B cell (primary cell): ENCODE results near the gene MAFG. TPM values are rescaled to one million over a fixed set of nuclear protein-coding genes. Genes with fewer than 3 reads are reported as not detected.

Experiments
- ATAC-seq: fragments of 200-7000 bp; cut with Tn5 transposase; one replicate; pipeline ENCODE4 v1.10.0; 2021; ENCODE audit warnings: low read depth, mild to moderate bottlenecking, moderate number of reproducible peaks, moderate library complexity
- CTCF ChIA-PET: fragments of 350-600 bp; sonication (Branson Sonifier 250); formaldehyde crosslinking; loops from one replicate; lab custom pipeline; 2021; ENCODE audit warnings: antibody characterized with exemption, inconsistent platforms; lab: Charles Lee
- POLR2A ChIA-PET: fragments of 350-600 bp; sonication (Branson Sonifier 250); formaldehyde crosslinking; loops from one replicate; lab custom pipeline; 2021; ENCODE audit warnings: antibody characterized with exemption; lab: Charles Lee
- DNase-seq: peaks from one replicate; pipeline ENCODE4 v3.0.0; 2013
- H2AFZ ChIP-seq: 2 replicates; pipeline ENCODE4 v1.6.1; 2012; ENCODE audit warnings: mild to moderate bottlenecking, low read depth, low read length; ENCODE audit not compliant: insufficient read depth, poor library complexity, severe bottlenecking
- H3K27ac ChIP-seq, 2 donors: 1 replicate in 1 of 2; 2 replicates in 1 of 2; pipeline ENCODE4 v1.5.1; 2012 to 2013; ENCODE audit warnings: low read length in 2 of 2, mild to moderate bottlenecking in 2 of 2, moderate library complexity in 1 of 2
- H3K27me3 ChIP-seq, 4 experiments: fragments of 200-600 bp in 1 of 4; sonication (generic) in 1 of 4; replicated peaks in 1 of 4; 1 replicate in 2 of 4; 2 replicates in 2 of 4; pipeline versions ENCODE4 v1.6.1 to v1.7.0; 2013 to 2016; ENCODE audit warnings: low read length in 3 of 4, mild to moderate bottlenecking in 2 of 4, mixed read lengths in 1 of 4, moderate library complexity in 1 of 4; ENCODE audit not compliant: insufficient read depth in 4 of 4, control insufficient read depth in 3 of 4; ENCODE audit errors: control extremely low read depth in 1 of 4
- H3K36me3 ChIP-seq, 2 experiments: replicated peaks in 1 of 2; 1 replicate in 1 of 2; 2 replicates in 1 of 2; pipeline versions ENCODE4 v1.6.1 to v1.7.1; 2013; ENCODE audit warnings: low read length in 1 of 2; ENCODE audit not compliant: insufficient read depth in 2 of 2, control insufficient read depth in 1 of 2; ENCODE audit errors: control extremely low read depth in 1 of 2, extremely low read depth in 1 of 2
- H3K4me1 ChIP-seq, 2 donors: fragments of 200-600 bp in 1 of 2; sonication (generic) in 1 of 2; 1 replicate in 1 of 2; 2 replicates in 1 of 2; pipeline versions ENCODE4 v1.5.1 to v1.6.1; 2013 to 2017; ENCODE audit warnings: low read length in 2 of 2; ENCODE audit not compliant: control insufficient read depth in 2 of 2, insufficient read depth in 2 of 2
- H3K4me2 ChIP-seq: replicated peaks from 2 replicates; pipeline ENCODE3; 2012; ENCODE audit warnings: mild to moderate bottlenecking, low read depth, low read length; ENCODE audit not compliant: poor library complexity, severe bottlenecking
- H3K4me3 ChIP-seq, 5 experiments: fragments of 200-600 bp in 1 of 5; sonication (generic) in 1 of 5; 1 replicate in 3 of 5; 2 replicates in 2 of 5; pipeline versions ENCODE4 v1.5.1 to v1.7.0; 2011 to 2016; ENCODE audit warnings: low read length in 4 of 5, mild to moderate bottlenecking in 4 of 5, low read depth in 2 of 5, control low read depth in 1 of 5, moderate library complexity in 1 of 5; ENCODE audit not compliant: insufficient read depth in 1 of 5; ENCODE audit errors: control extremely low read depth in 1 of 5, extremely low read depth in 1 of 5
- H3K79me2 ChIP-seq: fragments of 200-600 bp; sonication (generic); one replicate; pipeline ENCODE4 v1.6.0; 2016; ENCODE audit warnings: low read length; ENCODE audit not compliant: control insufficient read depth, insufficient read depth
- H3K9ac ChIP-seq: fragments of 200-600 bp; sonication (generic); 2 replicates; pipeline ENCODE4 v1.6.1; 2017; ENCODE audit warnings: mild to moderate bottlenecking, low read length, moderate library complexity
- H3K9me3 ChIP-seq, 3 donors: one replicate each; pipeline versions ENCODE4 v1.6.1 to v1.7.1; 2013; ENCODE audit warnings: low read length in 2 of 3; ENCODE audit not compliant: control insufficient read depth in 2 of 3, insufficient read depth in 1 of 3; ENCODE audit errors: control extremely low read depth in 1 of 3
- H4K20me1 ChIP-seq: 2 replicates; pipeline ENCODE4 v1.6.0; 2012; ENCODE audit warnings: mild to moderate bottlenecking, low read length; ENCODE audit not compliant: insufficient read depth, control insufficient read depth, poor library complexity, severe bottlenecking
- H3K27ac Mint-ChIP-seq: one replicate; pipeline ENCODE4 v1.8.0; 2021; ENCODE audit warnings: mixed read lengths
- H3K27me3 Mint-ChIP-seq: one replicate; pipeline ENCODE4 v1.8.0; 2021; ENCODE audit warnings: mixed read lengths
- H3K4me1 Mint-ChIP-seq: one replicate; pipeline ENCODE4 v1.8.0; 2021; ENCODE audit warnings: mixed read lengths
- H3K4me3 Mint-ChIP-seq: one replicate; pipeline ENCODE4 v1.8.0; 2021; ENCODE audit warnings: mixed read lengths
- H3K9me3 Mint-ChIP-seq: one replicate; pipeline ENCODE4 v1.8.0; 2022; ENCODE audit warnings: mixed read lengths; ENCODE audit not compliant: insufficient read depth
- CTCF ChIP-seq: fragments of 200-600 bp; IDR thresholded peaks from one replicate; pipeline ENCODE4 v1.8.0; 2022; ENCODE audit warnings: antibody characterized with exemption, mild to moderate bottlenecking
- EZH2 ChIP-seq: IDR thresholded peaks from 2 replicates; pipeline ENCODE4 v1.6.1; 2012; ENCODE audit warnings: borderline replicate concordance, low read depth, mild to moderate bottlenecking, moderate library complexity, low read length; ENCODE audit not compliant: insufficient read depth, poor library complexity, severe bottlenecking
- WGBS: methylation state at CpG from one replicate; pipeline ENCODE4 v1.1.5; 2013; ENCODE audit warnings: missing lambda C conversion rate; ENCODE audit not compliant: insufficient coverage; 5-methylcytosine and 5-hydroxymethylcytosine counted together
- intact Hi-C: fragments of 100-400 bp; cut with micrococcal nuclease; formaldehyde crosslinking; loops from one replicate; pipeline ENCODE4 v1.10.0; 2022
- polyA plus RNA-seq: library from polyadenylated mRNA; depleted of rRNA; stranded (reverse); fragments of >200 nt; gene quantifications from 2 replicates; pipeline ENCODE4 v1.2.3, GENCODE V29; 2012
- total RNA-seq, 2 donors: library from RNA; stranded (reverse); fragments of 120-200 nt in 1 of 2; gene quantifications; 1 replicate in 1 of 2; 2 replicates in 1 of 2; pipeline versions ENCODE4 v1.2.3 to v1.2.4, GENCODE V29; 2013 to 2022

Gene MAFG
- total and polyA plus RNA-seq, 2 donors (not counting 1 experiment from before 2014, with no cell fraction given) = 11.4 to 27.9 TPM

- ChIA-PET CTCF (interaction anchor here (0.6 kb wide), 1 partner anchor 790 kb away, joined by 3 read pairs; no protein-coding TSS in a partner anchor), POLR2A (interaction anchor here (0.6 kb wide), 1 partner anchor 67 kb away, joined by 3 read pairs; no protein-coding TSS in a partner anchor)
- peak within 1 kb of the TSS; percentile 74 for H2AFZ ChIP-seq
- Mint-ChIP-seq H3K27ac (peak within 1 kb of the TSS; percentile 63), H3K27me3 (no peaks in the 10 kb centered on the region), H3K4me3 (peak within 1 kb of the TSS; percentile 86), H3K4me1 (peaks cover 15% of the 10 kb centered on the region), H3K9me3 (no peaks in the 10 kb centered on the region)
- peak within 1 kb of the TSS in 1 of 2 donors; percentile 59 for H3K27ac ChIP-seq
- H3K79me2 ChIP-seq = peaks cover 41% of the 10 kb centered on the region
- H3K9ac ChIP-seq = peak within 1 kb of the TSS; percentile 73
- TF ChIP-seq CTCF = no peak
- TF ChIP-seq EZH2 = no peak
- H3K4me1 ChIP-seq = peaks cover 10 to 19% of the 10 kb centered on the region in 2 donors
- DNase-seq (peak; percentile 94), ATAC-seq (peak; percentile 95)
- H3K27me3 ChIP-seq = no peaks in the 10 kb centered on the region
- H3K4me2 ChIP-seq = peak within 1 kb of the TSS; percentile 99
- peak within 1 kb of the TSS; percentile 43 to 75 (median 65) for H3K4me3 ChIP-seq
- H4K20me1 ChIP-seq = peaks cover 61% of the 10 kb centered on the region
- 6% methylated on average over 55 of the region's 84 CpGs for WGBS
- intact Hi-C loops = loop anchor here (1.0 to 2.0 kb wide), 4 partner anchors 15 to 112 kb away; partner anchors contain the start of genes ALYREF, ANAPC11, LRRC45 and MAFG
- H3K36me3 ChIP-seq = peaks cover 0 to 41% of the 10 kb centered on the region in 2 experiments
- peaks cover 0 to 3% (median 0%) of the 10 kb centered on the region in 3 donors for H3K9me3 ChIP-seq
These were observed 16.1 kb downstream of the MAFG start, which contains the start of gene PCYT2 for GRCh38 chr17:81911277-81911961. Gene PCYT2 (minus strand): TSS chr17:81911399. CDS start chr17:81911355, 44 bp downstream.
